Neutrophil (primary cell): Measurements from ENCODE around the gene STARD13.

Experiments used
- H3K27ac ChIP-seq: fragments of 200-600 bp; sonication (generic); 2 replicates; pipeline ENCODE4 v1.5.1; 2016; ENCODE audit warnings: mild to moderate bottlenecking, moderate library complexity
- H3K27me3 ChIP-seq: fragments of 200-600 bp; sonication (generic); 2 replicates; pipeline ENCODE4 v1.6.0; 2016; ENCODE audit warnings: mild to moderate bottlenecking
- H3K36me3 ChIP-seq: fragments of 200-600 bp; sonication (generic); 2 replicates; pipeline ENCODE4 v1.5.1; 2017
- H3K4me1 ChIP-seq, 2 experiments: fragments of 200-600 bp in 1 of 2; sonication (generic) in 1 of 2; 1 replicate in 1 of 2; 2 replicates in 1 of 2; pipeline versions ENCODE4 v1.5.1 to v1.6.1; 2013 to 2016; ENCODE audit warnings: low read depth in 1 of 2, low read length in 1 of 2, mild to moderate bottlenecking in 1 of 2, moderate library complexity in 1 of 2; ENCODE audit not compliant: control insufficient read depth in 1 of 2, insufficient read depth in 1 of 2
- H3K4me3 ChIP-seq, 2 experiments: fragments of 200-600 bp in 1 of 2; sonication (generic) in 1 of 2; 1 replicate in 1 of 2; 2 replicates in 1 of 2; pipeline ENCODE4 v1.5.1; 2013 to 2016; ENCODE audit warnings: low read depth in 1 of 2, low read length in 1 of 2, mild to moderate bottlenecking in 1 of 2, moderate library complexity in 1 of 2
- H3K9me3 ChIP-seq: fragments of 200-600 bp; sonication (generic); 2 replicates; pipeline ENCODE4 v1.5.1; 2016
- TF ChIP-seq, protein P1 (sequence below): fragments of 200-600 bp; sonication (generic); IDR thresholded peaks from 2 replicates; pipeline ENCODE4 v1.5.1; 2016; ENCODE audit warnings: antibody characterized with exemption

The STARD13 gene

DNA sequence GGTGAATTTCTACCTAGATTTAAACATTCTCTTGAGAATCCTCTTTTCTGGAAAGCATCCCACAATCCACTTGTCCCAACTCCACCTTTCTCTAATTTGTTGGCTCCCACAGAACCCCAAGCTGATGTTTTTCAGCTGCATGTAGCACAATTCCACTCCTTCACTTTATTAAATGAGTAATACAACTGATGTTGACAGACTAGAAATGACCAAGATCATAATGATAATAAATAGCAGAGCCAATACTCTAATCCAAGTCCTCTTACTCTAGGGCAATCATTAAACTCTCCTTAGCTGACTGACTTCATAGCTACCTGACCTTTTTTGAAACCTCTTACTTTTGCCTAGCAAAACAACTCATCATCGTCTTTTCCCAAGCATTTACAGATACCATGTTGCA, 27.9 kb upstream of the STARD13 start:
- Histone ChIP-seq H3K4me3 (no peak overlapping the region), H3K27ac (no peak overlapping the region), H3K9me3 (no peaks in the 10 kb centered on the region), H3K4me1 (no peaks in the 10 kb centered on the region), H3K27me3 (no peaks in the 10 kb centered on the region), H3K36me3 (no peaks in the 10 kb centered on the region)
- TF ChIP-seq, protein P1, sequence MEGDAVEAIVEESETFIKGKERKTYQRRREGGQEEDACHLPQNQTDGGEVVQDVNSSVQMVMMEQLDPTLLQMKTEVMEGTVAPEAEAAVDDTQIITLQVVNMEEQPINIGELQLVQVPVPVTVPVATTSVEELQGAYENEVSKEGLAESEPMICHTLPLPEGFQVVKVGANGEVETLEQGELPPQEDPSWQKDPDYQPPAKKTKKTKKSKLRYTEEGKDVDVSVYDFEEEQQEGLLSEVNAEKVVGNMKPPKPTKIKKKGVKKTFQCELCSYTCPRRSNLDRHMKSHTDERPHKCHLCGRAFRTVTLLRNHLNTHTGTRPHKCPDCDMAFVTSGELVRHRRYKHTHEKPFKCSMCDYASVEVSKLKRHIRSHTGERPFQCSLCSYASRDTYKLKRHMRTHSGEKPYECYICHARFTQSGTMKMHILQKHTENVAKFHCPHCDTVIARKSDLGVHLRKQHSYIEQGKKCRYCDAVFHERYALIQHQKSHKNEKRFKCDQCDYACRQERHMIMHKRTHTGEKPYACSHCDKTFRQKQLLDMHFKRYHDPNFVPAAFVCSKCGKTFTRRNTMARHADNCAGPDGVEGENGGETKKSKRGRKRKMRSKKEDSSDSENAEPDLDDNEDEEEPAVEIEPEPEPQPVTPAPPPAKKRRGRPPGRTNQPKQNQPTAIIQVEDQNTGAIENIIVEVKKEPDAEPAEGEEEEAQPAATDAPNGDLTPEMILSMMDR, result no peak

DNA sequence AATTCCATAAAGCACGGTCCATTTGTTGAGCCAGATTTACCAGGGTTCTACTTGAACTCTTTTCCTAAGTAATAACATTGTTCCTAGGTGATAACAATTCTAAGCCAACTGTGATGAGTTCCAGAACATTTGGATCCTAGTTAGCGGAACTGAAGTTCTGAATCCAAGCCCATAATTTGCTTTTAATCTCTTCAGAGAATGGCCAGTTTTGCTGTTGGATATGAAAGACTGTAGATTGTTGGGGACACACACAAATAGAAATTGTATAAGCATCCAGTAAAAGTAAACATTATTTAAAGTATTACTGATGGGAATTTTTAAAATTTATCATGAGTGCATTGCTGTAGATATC, 27.3 kb upstream of the STARD13 start:
- no peaks in the 10 kb centered on the region for H3K36me3 ChIP-seq
- no peak overlapping the region for H3K4me3 ChIP-seq
- H3K27me3 ChIP-seq, result no peaks in the 10 kb centered on the region
- no peak overlapping the region for H3K27ac ChIP-seq
- no peaks in the 10 kb centered on the region for H3K4me1 ChIP-seq
- no peaks in the 10 kb centered on the region for H3K9me3 ChIP-seq
- TF ChIP-seq, protein P1, result no peak

DNA sequence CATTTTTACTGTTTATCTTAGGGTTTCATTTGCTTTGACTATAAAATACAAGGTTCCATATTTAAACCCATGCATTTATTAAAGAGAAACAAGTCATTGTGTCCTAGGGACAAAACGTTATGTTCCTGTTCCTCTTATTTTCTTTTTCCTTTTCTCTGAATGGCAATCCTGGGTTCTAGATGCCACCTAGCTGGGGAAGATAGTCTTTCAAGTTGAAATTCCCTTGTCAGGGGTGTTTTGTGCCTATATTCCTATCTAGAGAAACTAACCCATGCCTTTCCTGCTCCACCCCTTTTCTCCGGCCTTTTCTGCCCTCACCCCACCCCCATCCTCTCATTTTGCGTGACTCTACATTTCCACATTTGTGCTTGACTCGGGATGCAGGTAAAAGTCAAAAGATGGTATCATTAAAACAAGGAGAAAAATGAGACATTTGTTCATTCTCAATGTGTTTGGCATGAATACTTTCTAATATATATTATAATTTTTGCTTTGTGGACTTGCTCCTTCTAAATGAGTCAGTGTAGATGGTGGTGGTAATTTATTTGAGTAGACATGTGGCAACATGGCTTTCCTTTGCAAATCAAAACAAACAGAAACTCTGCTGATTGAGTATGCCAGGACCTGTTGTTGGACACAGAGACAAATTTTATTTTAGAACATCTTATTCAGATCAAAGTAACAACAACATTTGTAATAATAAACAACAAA, 26.8 kb upstream of the STARD13 start:
- TF ChIP-seq, protein P1, result no peak
- no peaks in the 10 kb centered on the region for H3K36me3 ChIP-seq
- H3K9me3 ChIP-seq, result no peaks in the 10 kb centered on the region
- H3K27me3 ChIP-seq, result no peaks in the 10 kb centered on the region
- H3K4me3 ChIP-seq, result no peak overlapping the region
- H3K27ac ChIP-seq, result no peak overlapping the region
- no peaks in the 10 kb centered on the region for H3K4me1 ChIP-seq

DNA sequence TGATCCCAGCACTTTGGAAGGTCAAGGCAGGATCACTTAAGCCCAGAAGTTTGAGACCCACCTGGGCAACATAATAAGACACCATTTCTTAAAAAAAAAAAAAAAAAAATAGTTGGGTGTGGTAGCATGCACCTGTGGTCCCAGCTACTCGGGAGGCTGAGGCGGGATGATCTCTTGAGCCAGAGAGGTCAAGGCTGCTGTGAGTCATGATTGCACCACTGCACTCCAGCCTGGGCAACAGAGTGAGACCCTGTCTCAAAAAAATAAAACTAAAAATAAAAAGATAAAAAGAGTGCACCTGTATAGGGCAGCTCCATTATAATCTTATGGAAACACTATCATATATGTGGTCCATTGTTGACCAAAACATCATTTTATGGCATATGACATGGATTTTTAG, 25.5 kb upstream of the STARD13 start:
- Histone ChIP-seq H3K4me3 (no peak overlapping the region), H3K27me3 (no peaks in the 10 kb centered on the region), H3K27ac (no peak overlapping the region), H3K4me1 (no peaks in the 10 kb centered on the region), H3K36me3 (no peaks in the 10 kb centered on the region), H3K9me3 (no peaks in the 10 kb centered on the region)
- TF ChIP-seq, protein P1, result no peak

DNA sequence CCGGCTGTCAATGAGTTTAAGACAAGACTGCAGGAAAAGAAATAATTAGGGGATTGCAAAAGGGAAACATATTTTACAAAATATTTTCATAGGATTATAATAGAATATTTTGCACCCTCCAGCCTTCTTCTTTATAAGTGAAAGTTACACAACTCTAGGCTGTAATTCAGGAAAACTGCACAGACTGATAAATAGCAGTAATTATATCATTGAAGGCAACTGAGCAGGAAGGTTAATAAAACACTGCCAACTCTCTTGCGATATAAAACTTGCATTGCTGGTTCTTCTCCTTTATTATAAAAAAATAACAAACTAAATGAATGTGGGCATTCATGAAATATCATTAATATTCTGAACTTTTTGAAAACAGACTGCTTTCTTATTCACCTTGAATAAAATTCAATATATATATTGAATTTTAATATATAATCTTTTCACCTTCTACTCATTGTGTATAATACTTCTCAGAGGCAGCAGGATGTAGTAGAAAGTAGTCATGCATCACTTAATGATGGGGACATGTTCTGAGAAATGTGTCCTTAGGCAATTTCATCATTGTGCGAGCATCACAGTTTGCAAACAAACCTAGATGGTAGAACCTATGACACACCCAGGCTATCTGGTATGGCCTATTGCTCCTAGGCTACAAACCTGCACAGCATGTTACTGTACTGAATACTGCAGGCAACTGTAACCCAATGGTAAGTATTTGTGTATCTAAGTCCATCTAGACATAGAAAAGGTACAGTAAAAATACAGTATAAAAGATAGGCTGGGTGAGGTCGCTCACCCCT, 24.9 kb upstream of the STARD13 start:
- Histone ChIP-seq H3K4me3 (no peak overlapping the region), H3K4me1 (no peaks in the 10 kb centered on the region)

More for the DNA sequence above, 24.9 kb upstream of the STARD13 start:
- H3K36me3 ChIP-seq, result no peaks in the 10 kb centered on the region
- TF ChIP-seq, protein P1, result no peak
- no peak overlapping the region for H3K27ac ChIP-seq
- H3K9me3 ChIP-seq, result no peaks in the 10 kb centered on the region
- H3K27me3 ChIP-seq, result no peaks in the 10 kb centered on the region
